Stimulated activated CD8-positive, alpha-beta memory T cell treated with anti-CD3 and anti-CD28 coated beads, Interleukin-7, amount 100 ng/mL, for 4 hours (primary cell): Measurements from ENCODE around the gene TTLL13.
"Not testable (repeated sequence)": the region's sequence is repeated elsewhere in the genome, so short reads cannot be mapped to it uniquely, and the experiment has no call there.

Source experiments
- DNase-seq, 2 donors: peaks; one replicate each; pipeline ENCODE4 v3.0.0-alpha.2; 2020; ENCODE audit warnings: low read depth in 2 of 2

The TTLL13 gene

GRCh38 chr15:90239371-90239770, 10.0 kb upstream of the TTLL13 start:
- no peak for DNase-seq

GRCh38 chr15:90240856-90241255, 8.5 kb upstream of the TTLL13 start:
- DNase-seq = no peak

GRCh38 chr15:90241343-90242192, 7.8 kb upstream of the TTLL13 start:
- DNase-seq = no peak

- DNase-seq = no peak
Measured at GRCh38 chr15:90243943-90244639, 5.3 kb upstream of the TTLL13 start.

GRCh38 chr15:90248789-90249202, 560 bp upstream of the TTLL13 start:
- DNase-seq = no peak

GRCh38 chr15:90257776-90258175, 8.4 kb downstream of the TTLL13 start:
- no peak for DNase-seq

- no peak for DNase-seq
Measured at GRCh38 chr15:90259524-90259923, 10.2 kb downstream of the TTLL13 start.

- not testable (repeated sequence) for DNase-seq
Measured at GRCh38 chr15:90260731-90261130, 11.4 kb downstream of the TTLL13 start.

GRCh38 chr15:90261811-90262210, 12.5 kb downstream of the TTLL13 start:
- DNase-seq = no peak

- no peak for DNase-seq
Measured at GRCh38 chr15:90262426-90262825, 13.1 kb downstream of the TTLL13 start.

GRCh38 chr15:90264671-90265070, 15.3 kb downstream of the TTLL13 start:
- DNase-seq = peak in 1 of 2 donors; percentile 12

GRCh38 chr15:90265271-90266060, 16.1 kb downstream of the TTLL13 start, which contains the start of gene NGRN:
NGRN (plus strand) TSS chr15:90265672; CDS start chr15:90265713, 41 bp downstream.
- DNase-seq = peak; percentile 83 to 87

GRCh38 chr15:90266061-90266431, 16.7 kb downstream of the TTLL13 start:
- DNase-seq = peak in 1 of 2 donors; percentile 8

- no peak for DNase-seq
Measured at GRCh38 chr15:90266485-90266884, 17.1 kb downstream of the TTLL13 start.

- no peak for DNase-seq
Measured at GRCh38 chr15:90268415-90268814, 19.1 kb downstream of the TTLL13 start.

- no peak for DNase-seq
Measured at GRCh38 chr15:90270502-90271150, 21.3 kb downstream of the TTLL13 start.

GRCh38 chr15:90271459-90272166, 22.3 kb downstream of the TTLL13 start:
- DNase-seq = no peak

- not testable (repeated sequence) for DNase-seq
Measured at GRCh38 chr15:90278467-90278866, 29.1 kb downstream of the TTLL13 start.

GRCh38 chr15:90280743-90281142, 31.4 kb downstream of the TTLL13 start:
- DNase-seq = not testable (repeated sequence)

GRCh38 chr15:90281637-90282036, 32.3 kb downstream of the TTLL13 start:
- DNase-seq = not testable (repeated sequence)

- DNase-seq = no peak
Measured at GRCh38 chr15:90286678-90287077, 37.3 kb downstream of the TTLL13 start.
